Measurements from ENCODE around the gene CLDN34.

The CLDN34 gene

GRCh38 chrX:9955506-9955905 lies 11.7 kb upstream of the CLDN34 start:
- H3K27ac ChIP-seq, result no peak overlapping the region
- H3K27me3 ChIP-seq (ENCODE audit: insufficient read depth, low read depth, severe bottlenecking), result peaks cover 3% of the 10 kb centered on the region
- H3K9me3 ChIP-seq (ENCODE audit: severe bottlenecking), result no peaks in the 10 kb centered on the region
- TF ChIP-seq CTCF (IDR thresholded peaks at IDR 0.05; ENCODE audit: low read depth, low read length), result no peak
- no peak overlapping the region for H3K4me3 ChIP-seq (ENCODE audit: low read depth, low read length)
- H3K36me3 ChIP-seq, result no peaks in the 10 kb centered on the region
- no peak for DNase-seq

- Histone ChIP-seq H3K27ac (no peak overlapping the region), H3K4me3 (ENCODE audit: low read depth, low read length) (no peak overlapping the region), H3K9me3 (ENCODE audit: severe bottlenecking) (no peaks in the 10 kb centered on the region), H3K36me3 (no peaks in the 10 kb centered on the region), H3K27me3 (ENCODE audit: insufficient read depth, low read depth, severe bottlenecking) (no peaks in the 10 kb centered on the region)
- no peak for DNase-seq
- TF ChIP-seq CTCF (IDR thresholded peaks at IDR 0.05; ENCODE audit: low read depth, low read length), result no peak
Observed at GRCh38 chrX:9957743-9958142, 9.4 kb upstream of the CLDN34 start.

GRCh38 chrX:9958183-9958582 lies 9.0 kb upstream of the CLDN34 start:
- no peak for TF ChIP-seq CTCF (IDR thresholded peaks at IDR 0.05; ENCODE audit: low read depth, low read length)
- Histone ChIP-seq H3K27ac (no peak overlapping the region), H3K9me3 (ENCODE audit: severe bottlenecking) (no peaks in the 10 kb centered on the region), H3K4me3 (ENCODE audit: low read depth, low read length) (no peak overlapping the region), H3K27me3 (ENCODE audit: insufficient read depth, low read depth, severe bottlenecking) (no peaks in the 10 kb centered on the region), H3K36me3 (no peaks in the 10 kb centered on the region)
- DNase-seq, result no peak

GRCh38 chrX:9961750-9962149 lies 5.4 kb upstream of the CLDN34 start:
- Histone ChIP-seq H3K27me3 (ENCODE audit: insufficient read depth, low read depth, severe bottlenecking) (no peaks in the 10 kb centered on the region), H3K27ac (no peak overlapping the region), H3K9me3 (ENCODE audit: severe bottlenecking) (no peaks in the 10 kb centered on the region), H3K4me3 (ENCODE audit: low read depth, low read length) (no peak overlapping the region), H3K36me3 (no peaks in the 10 kb centered on the region)
- DNase-seq, result no peak
- no peak for TF ChIP-seq CTCF (IDR thresholded peaks at IDR 0.05; ENCODE audit: low read depth, low read length)

GRCh38 chrX:9977635-9978034 lies 10.5 kb downstream of the CLDN34 start:
- Histone ChIP-seq H3K9me3 (ENCODE audit: severe bottlenecking) (no peaks in the 10 kb centered on the region), H3K27ac (no peak overlapping the region), H3K36me3 (no peaks in the 10 kb centered on the region), H3K27me3 (ENCODE audit: insufficient read depth, low read depth, severe bottlenecking) (peaks cover 4% of the 10 kb centered on the region), H3K4me3 (ENCODE audit: low read depth, low read length) (no peak overlapping the region)
- TF ChIP-seq CTCF (IDR thresholded peaks at IDR 0.05; ENCODE audit: low read depth, low read length), result no peak
- no peak for DNase-seq

- H3K27ac ChIP-seq, result no peak overlapping the region
Observed at GRCh38 chrX:9980401-9980800, 13.2 kb downstream of the CLDN34 start.

More at GRCh38 chrX:9980401-9980800, 13.2 kb downstream of the CLDN34 start:
- Histone ChIP-seq H3K9me3 (ENCODE audit: severe bottlenecking) (no peaks in the 10 kb centered on the region), H3K27me3 (ENCODE audit: insufficient read depth, low read depth, severe bottlenecking) (peaks cover 6% of the 10 kb centered on the region), H3K36me3 (no peaks in the 10 kb centered on the region), H3K4me3 (ENCODE audit: low read depth, low read length) (no peak overlapping the region)
- no peak for DNase-seq
- TF ChIP-seq CTCF (IDR thresholded peaks at IDR 0.05; ENCODE audit: low read depth, low read length), result no peak

All from WERI-Rb-1 (cell line).